Measurements from ENCODE around the gene TSSK6.

DNA sequence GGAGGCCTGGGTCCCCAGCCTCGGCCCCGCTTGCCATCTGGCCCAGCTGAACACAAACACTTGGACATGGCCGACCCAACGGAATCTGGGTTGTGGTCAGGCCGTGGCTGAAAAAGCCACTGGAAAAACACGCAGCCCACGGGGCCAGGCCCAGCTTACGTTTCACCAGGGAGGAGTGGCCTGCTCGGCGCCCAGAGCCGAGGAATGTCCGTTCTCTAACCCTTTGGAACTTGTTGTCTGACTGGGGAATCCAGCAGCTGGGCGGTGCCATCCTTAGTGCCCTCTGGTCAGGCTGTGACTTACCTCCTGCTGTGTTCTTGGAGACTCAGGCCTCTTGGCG, 36.5 kb upstream of the TSSK6 start:
- TF ChIP-seq EZH2 (IDR thresholded peaks at IDR 0.05), result no peak
- TF ChIP-seq, protein P1, sequence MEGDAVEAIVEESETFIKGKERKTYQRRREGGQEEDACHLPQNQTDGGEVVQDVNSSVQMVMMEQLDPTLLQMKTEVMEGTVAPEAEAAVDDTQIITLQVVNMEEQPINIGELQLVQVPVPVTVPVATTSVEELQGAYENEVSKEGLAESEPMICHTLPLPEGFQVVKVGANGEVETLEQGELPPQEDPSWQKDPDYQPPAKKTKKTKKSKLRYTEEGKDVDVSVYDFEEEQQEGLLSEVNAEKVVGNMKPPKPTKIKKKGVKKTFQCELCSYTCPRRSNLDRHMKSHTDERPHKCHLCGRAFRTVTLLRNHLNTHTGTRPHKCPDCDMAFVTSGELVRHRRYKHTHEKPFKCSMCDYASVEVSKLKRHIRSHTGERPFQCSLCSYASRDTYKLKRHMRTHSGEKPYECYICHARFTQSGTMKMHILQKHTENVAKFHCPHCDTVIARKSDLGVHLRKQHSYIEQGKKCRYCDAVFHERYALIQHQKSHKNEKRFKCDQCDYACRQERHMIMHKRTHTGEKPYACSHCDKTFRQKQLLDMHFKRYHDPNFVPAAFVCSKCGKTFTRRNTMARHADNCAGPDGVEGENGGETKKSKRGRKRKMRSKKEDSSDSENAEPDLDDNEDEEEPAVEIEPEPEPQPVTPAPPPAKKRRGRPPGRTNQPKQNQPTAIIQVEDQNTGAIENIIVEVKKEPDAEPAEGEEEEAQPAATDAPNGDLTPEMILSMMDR (IDR thresholded peaks at IDR 0.05), result no peak
- TF ChIP-seq EZH2phosphoT487 (IDR thresholded peaks at IDR 0.05), result no peak
